K562 (cell line): ENCODE results near the gene RPLP2. TPM values are rescaled to one million over a fixed set of nuclear protein-coding genes. Genes with fewer than 3 reads are reported as not detected.

Experiments used
- BMI1 ChIP-seq: fragments of 150-350 bp; IDR thresholded peaks from 2 replicates; pipeline ENCODE4 v1.6.1; 2014; ENCODE audit warnings: low read length
- COPS2 ChIP-seq: fragments of 450-650 bp; conservative IDR thresholded peaks from 2 replicates; pipeline ENCODE4 v1.6.1; 2016; ENCODE audit warnings: mild to moderate bottlenecking, moderate library complexity
- CTBP1 ChIP-seq: fragments of 450-650 bp; IDR thresholded peaks from 2 replicates; pipeline ENCODE4 v1.6.1; 2016; ENCODE audit warnings: borderline replicate concordance
- HSF4 ChIP-seq: fragments of 250-450 bp; sonication (Bioruptor Pico); IDR thresholded peaks from 2 replicates; pipeline ENCODE4 v2.1.2; 2022; ENCODE audit warnings: mild to moderate bottlenecking, moderate library complexity, borderline replicate concordance
- KAT7 ChIP-seq: sonication (generic); formaldehyde crosslinking; IDR thresholded peaks from 2 replicates; pipeline ENCODE4 v1.8.0; 2022; ENCODE audit warnings: missing genetic modification reagents, mild to moderate bottlenecking, borderline replicate concordance
- KLF6 ChIP-seq: fragments of 250-450 bp; sonication (Bioruptor Pico); IDR thresholded peaks from 2 replicates; pipeline ENCODE4 v1.4.0; 2020; ENCODE audit warnings: mild to moderate bottlenecking, moderate library complexity, borderline replicate concordance
- PHF20 ChIP-seq: fragments of 450-650 bp; IDR thresholded peaks from 2 replicates; pipeline ENCODE4 v1.6.1; 2018; ENCODE audit not compliant: partially characterized antibody
- PTRF ChIP-seq: fragments of 450-650 bp; IDR thresholded peaks from 2 replicates; pipeline ENCODE4 v1.6.1; 2016; ENCODE audit warnings: mild to moderate bottlenecking, missing genetic modification characterization, missing compliant biosample characterization
- SMARCA5 ChIP-seq: fragments of 450-650 bp; IDR thresholded peaks from 2 replicates; pipeline ENCODE4 v1.6.1; 2016
- U2AF2 ChIP-seq: fragments of 200-400 bp; formaldehyde crosslinking; optimal IDR thresholded peaks from 2 replicates; pipeline ENCODE3; 2017; ENCODE audit warnings: low read depth, mild to moderate bottlenecking, low read length
- XRCC3 ChIP-seq: fragments of 450-650 bp; IDR thresholded peaks from 2 replicates; pipeline ENCODE4 v1.6.1; 2017; ENCODE audit warnings: mild to moderate bottlenecking, moderate library complexity
- ZNF583 ChIP-seq: fragments of 250-450 bp; sonication (Bioruptor Pico); IDR thresholded peaks from 2 replicates; pipeline ENCODE4 v1.4.0; 2020
- ZNF644 ChIP-seq: fragments of 200-800 bp; sonication (Bioruptor generic); IDR thresholded peaks from 2 replicates; pipeline ENCODE4 v1.6.1; 2016; ENCODE audit warnings: low read depth, missing genetic modification characterization, missing compliant biosample characterization
- polyA plus RNA-seq, 8 experiments: library from polyadenylated mRNA; depleted of rRNA in 4 of 8; stranded (reverse) in 5 of 8; unstranded in 3 of 8; fragments of >200 nt; fragmentation: Nextera tagmentation in 2 of 8; fragmentation: Illumina TruSeq in 1 of 8; extraction: Ambion mirVana in 2 of 8; extraction: Trizol in 1 of 8; gene quantifications; 2 replicates each; pipeline versions ENCODE4 v1.2.1 to v1.2.3, GENCODE V29; 2011 to 2014; ENCODE audit warnings: inconsistent platforms in 1 of 8, missing spikeins in 1 of 8
- total RNA-seq, 7 experiments: library from RNA; depleted of rRNA in 6 of 7; stranded (reverse); fragments of >200 nt in 6 of 7; fragmentation: Illumina TruSeq in 2 of 7; extraction: Trizol in 2 of 7; gene quantifications; 2 replicates each; pipeline versions ENCODE4 v1.2.1 to v1.2.3, GENCODE V29; 2011 to 2021; ENCODE audit warnings: low replicate concordance in 1 of 7
- TF ChIP-seq, protein P1 (sequence below): sonication (generic); formaldehyde crosslinking; IDR thresholded peaks from 2 replicates; pipeline ENCODE4 v1.8.0; 2022; ENCODE audit warnings: missing genetic modification reagents, mild to moderate bottlenecking, moderate library complexity, borderline replicate concordance
- TF ChIP-seq, protein P2 (sequence below): conservative IDR thresholded peaks from 2 replicates; pipeline ENCODE4 v1.6.1; 2011; ENCODE audit warnings: low read depth, mild to moderate bottlenecking, low read length; ENCODE audit not compliant: control insufficient read depth
- TF ChIP-seq, protein P3 (sequence below): fragments of 450-650 bp; IDR thresholded peaks from 2 replicates; pipeline ENCODE4 v1.6.1; 2016; ENCODE audit warnings: mild to moderate bottlenecking
- TF ChIP-seq, protein P4 (sequence below): fragments of 150-350 bp; IDR thresholded peaks from 2 replicates; pipeline ENCODE4 v1.6.1; 2014; ENCODE audit warnings: low read depth, mild to moderate bottlenecking, low read length, borderline replicate concordance
- TF ChIP-seq, protein P5 (sequence below): IDR thresholded peaks from 2 replicates; pipeline ENCODE4 v1.6.1; 2011; ENCODE audit not compliant: insufficient read length; ENCODE audit errors: extremely low read depth
- TF ChIP-seq, protein P6 (sequence below): sonication (generic); formaldehyde crosslinking; IDR thresholded peaks from 2 replicates; pipeline ENCODE4 v1.8.1; 2023; ENCODE audit warnings: mild to moderate bottlenecking, missing genetic modification reagents

The RPLP2 gene
- total and polyA plus RNA-seq, 9 of the 15 experiments (the other 6 are each of a cell fraction or from before 2014, with no cell fraction given) = 528 to 3,807 (median 1,633) TPM

- TF ChIP-seq, protein P1, sequence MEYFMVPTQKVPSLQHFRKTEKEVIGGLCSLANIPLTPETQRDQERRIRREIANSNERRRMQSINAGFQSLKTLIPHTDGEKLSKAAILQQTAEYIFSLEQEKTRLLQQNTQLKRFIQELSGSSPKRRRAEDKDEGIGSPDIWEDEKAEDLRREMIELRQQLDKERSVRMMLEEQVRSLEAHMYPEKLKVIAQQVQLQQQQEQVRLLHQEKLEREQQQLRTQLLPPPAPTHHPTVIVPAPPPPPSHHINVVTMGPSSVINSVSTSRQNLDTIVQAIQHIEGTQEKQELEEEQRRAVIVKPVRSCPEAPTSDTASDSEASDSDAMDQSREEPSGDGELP (CRISPR knock-in tag) = peak; percentile 45
- TF ChIP-seq CTBP1 = peak; percentile 96
- TF ChIP-seq, protein P2, sequence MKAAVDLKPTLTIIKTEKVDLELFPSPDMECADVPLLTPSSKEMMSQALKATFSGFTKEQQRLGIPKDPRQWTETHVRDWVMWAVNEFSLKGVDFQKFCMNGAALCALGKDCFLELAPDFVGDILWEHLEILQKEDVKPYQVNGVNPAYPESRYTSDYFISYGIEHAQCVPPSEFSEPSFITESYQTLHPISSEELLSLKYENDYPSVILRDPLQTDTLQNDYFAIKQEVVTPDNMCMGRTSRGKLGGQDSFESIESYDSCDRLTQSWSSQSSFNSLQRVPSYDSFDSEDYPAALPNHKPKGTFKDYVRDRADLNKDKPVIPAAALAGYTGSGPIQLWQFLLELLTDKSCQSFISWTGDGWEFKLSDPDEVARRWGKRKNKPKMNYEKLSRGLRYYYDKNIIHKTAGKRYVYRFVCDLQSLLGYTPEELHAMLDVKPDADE = peak; percentile 93
- no peak for TF ChIP-seq PHF20
- TF ChIP-seq KAT7 (CRISPR knock-in tag) = no peak; the same call in 1 of the 2 replicates
- TF ChIP-seq, protein P3, sequence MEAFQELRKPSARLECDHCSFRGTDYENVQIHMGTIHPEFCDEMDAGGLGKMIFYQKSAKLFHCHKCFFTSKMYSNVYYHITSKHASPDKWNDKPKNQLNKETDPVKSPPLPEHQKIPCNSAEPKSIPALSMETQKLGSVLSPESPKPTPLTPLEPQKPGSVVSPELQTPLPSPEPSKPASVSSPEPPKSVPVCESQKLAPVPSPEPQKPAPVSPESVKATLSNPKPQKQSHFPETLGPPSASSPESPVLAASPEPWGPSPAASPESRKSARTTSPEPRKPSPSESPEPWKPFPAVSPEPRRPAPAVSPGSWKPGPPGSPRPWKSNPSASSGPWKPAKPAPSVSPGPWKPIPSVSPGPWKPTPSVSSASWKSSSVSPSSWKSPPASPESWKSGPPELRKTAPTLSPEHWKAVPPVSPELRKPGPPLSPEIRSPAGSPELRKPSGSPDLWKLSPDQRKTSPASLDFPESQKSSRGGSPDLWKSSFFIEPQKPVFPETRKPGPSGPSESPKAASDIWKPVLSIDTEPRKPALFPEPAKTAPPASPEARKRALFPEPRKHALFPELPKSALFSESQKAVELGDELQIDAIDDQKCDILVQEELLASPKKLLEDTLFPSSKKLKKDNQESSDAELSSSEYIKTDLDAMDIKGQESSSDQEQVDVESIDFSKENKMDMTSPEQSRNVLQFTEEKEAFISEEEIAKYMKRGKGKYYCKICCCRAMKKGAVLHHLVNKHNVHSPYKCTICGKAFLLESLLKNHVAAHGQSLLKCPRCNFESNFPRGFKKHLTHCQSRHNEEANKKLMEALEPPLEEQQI = no peak
- TF ChIP-seq U2AF2 = no peak
- TF ChIP-seq, protein P4, sequence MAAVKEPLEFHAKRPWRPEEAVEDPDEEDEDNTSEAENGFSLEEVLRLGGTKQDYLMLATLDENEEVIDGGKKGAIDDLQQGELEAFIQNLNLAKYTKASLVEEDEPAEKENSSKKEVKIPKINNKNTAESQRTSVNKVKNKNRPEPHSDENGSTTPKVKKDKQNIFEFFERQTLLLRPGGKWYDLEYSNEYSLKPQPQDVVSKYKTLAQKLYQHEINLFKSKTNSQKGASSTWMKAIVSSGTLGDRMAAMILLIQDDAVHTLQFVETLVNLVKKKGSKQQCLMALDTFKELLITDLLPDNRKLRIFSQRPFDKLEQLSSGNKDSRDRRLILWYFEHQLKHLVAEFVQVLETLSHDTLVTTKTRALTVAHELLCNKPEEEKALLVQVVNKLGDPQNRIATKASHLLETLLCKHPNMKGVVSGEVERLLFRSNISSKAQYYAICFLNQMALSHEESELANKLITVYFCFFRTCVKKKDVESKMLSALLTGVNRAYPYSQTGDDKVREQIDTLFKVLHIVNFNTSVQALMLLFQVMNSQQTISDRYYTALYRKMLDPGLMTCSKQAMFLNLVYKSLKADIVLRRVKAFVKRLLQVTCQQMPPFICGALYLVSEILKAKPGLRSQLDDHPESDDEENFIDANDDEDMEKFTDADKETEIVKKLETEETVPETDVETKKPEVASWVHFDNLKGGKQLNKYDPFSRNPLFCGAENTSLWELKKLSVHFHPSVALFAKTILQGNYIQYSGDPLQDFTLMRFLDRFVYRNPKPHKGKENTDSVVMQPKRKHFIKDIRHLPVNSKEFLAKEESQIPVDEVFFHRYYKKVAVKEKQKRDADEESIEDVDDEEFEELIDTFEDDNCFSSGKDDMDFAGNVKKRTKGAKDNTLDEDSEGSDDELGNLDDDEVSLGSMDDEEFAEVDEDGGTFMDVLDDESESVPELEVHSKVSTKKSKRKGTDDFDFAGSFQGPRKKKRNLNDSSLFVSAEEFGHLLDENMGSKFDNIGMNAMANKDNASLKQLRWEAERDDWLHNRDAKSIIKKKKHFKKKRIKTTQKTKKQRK = no peak
- TF ChIP-seq, protein P5, sequence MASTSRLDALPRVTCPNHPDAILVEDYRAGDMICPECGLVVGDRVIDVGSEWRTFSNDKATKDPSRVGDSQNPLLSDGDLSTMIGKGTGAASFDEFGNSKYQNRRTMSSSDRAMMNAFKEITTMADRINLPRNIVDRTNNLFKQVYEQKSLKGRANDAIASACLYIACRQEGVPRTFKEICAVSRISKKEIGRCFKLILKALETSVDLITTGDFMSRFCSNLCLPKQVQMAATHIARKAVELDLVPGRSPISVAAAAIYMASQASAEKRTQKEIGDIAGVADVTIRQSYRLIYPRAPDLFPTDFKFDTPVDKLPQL = no peak
- TF ChIP-seq KLF6 = no peak
- no peak for TF ChIP-seq BMI1
- TF ChIP-seq, protein P6, sequence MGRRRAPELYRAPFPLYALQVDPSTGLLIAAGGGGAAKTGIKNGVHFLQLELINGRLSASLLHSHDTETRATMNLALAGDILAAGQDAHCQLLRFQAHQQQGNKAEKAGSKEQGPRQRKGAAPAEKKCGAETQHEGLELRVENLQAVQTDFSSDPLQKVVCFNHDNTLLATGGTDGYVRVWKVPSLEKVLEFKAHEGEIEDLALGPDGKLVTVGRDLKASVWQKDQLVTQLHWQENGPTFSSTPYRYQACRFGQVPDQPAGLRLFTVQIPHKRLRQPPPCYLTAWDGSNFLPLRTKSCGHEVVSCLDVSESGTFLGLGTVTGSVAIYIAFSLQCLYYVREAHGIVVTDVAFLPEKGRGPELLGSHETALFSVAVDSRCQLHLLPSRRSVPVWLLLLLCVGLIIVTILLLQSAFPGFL = no peak
- TF ChIP-seq PTRF (tag) = no peak
- no peak for TF ChIP-seq XRCC3
- no peak for TF ChIP-seq HSF4 (CRISPR knock-in tag)
- TF ChIP-seq COPS2 = no peak
- TF ChIP-seq SMARCA5 = no peak
- no peak for TF ChIP-seq ZNF644 (tag)
- 0 out of 2 replicates have a peak, but pooled peaks have one; percentile 12 for TF ChIP-seq ZNF583 (CRISPR knock-in tag)
These were observed 32.7 kb downstream of the RPLP2 start, which contains the start of the genes POLR2L and TSPAN4 (continued) for GRCh38 chr11:842370-843002.
